Naive thymus-derived CD8-positive, alpha-beta T cell (primary cell): ENCODE measurements around the gene LMOD3. TPM values are rescaled to one million over a fixed set of nuclear protein-coding genes. Genes with fewer than 3 reads are reported as not detected.

Experiments
- ATAC-seq, 2 donors: fragments of 150-1000 bp; cut with Tn5 transposase in 1 of 2; sonication (Bioruptor Pico), chemical (Tn5 transposase) in 1 of 2; 1 replicate in 1 of 2; 2 replicates in 1 of 2; pipeline ENCODE4 v1.10.0; 2021; ENCODE audit warnings: mild to moderate bottlenecking in 2 of 2, moderate library complexity in 2 of 2
- POLR2A ChIA-PET: fragments of 350-600 bp; sonication (Branson Sonifier 250); formaldehyde crosslinking; loops from one replicate; lab custom pipeline; 2021; ENCODE audit warnings: antibody characterized with exemption; lab: Charles Lee
- DNase-seq, 10 donors: peaks; one replicate each; pipeline versions ENCODE4 v3.0.0 to v3.0.0-alpha.2; 2020 to 2022
- H3K27ac Mint-ChIP-seq, 10 donors: one replicate each; pipeline ENCODE4 v1.8.0; 2020 to 2022; ENCODE audit warnings: mild to moderate bottlenecking in 10 of 10, mixed read lengths in 10 of 10, moderate library complexity in 4 of 10, inconsistent platforms in 1 of 10
- H3K27me3 Mint-ChIP-seq, 5 donors: one replicate each; pipeline ENCODE4 v1.8.0; 2021 to 2022; ENCODE audit warnings: mixed read lengths in 5 of 5
- H3K36me3 Mint-ChIP-seq, 3 donors: one replicate each; pipeline ENCODE4 v1.8.0; 2020 to 2022; ENCODE audit warnings: mixed read lengths in 3 of 3, mild to moderate bottlenecking in 2 of 3, inconsistent platforms in 1 of 3
- H3K4me1 Mint-ChIP-seq, 4 donors: one replicate each; pipeline ENCODE4 v1.8.0; 2021 to 2022; ENCODE audit warnings: mixed read lengths in 4 of 4
- H3K4me3 Mint-ChIP-seq, 10 donors: one replicate each; pipeline ENCODE4 v1.8.0; 2020 to 2022; ENCODE audit warnings: mild to moderate bottlenecking in 10 of 10, mixed read lengths in 10 of 10, moderate library complexity in 6 of 10, inconsistent platforms in 1 of 10
- H3K9me3 Mint-ChIP-seq, 9 donors: one replicate each; pipeline ENCODE4 v1.8.0; 2020 to 2022; ENCODE audit warnings: mixed read lengths in 9 of 9, mild to moderate bottlenecking in 3 of 9, inconsistent platforms in 1 of 9, moderate library complexity in 1 of 9
- polyA plus RNA-seq, 3 donors: library from polyadenylated mRNA; unstranded; fragments of 300-500 nt; fragmentation: Illumina TruSeq; gene quantifications; one replicate each; pipeline ENCODE4 v1.2.3, GENCODE V29; 2021
- total RNA-seq, 8 experiments: library from RNA in 2 of 8; stranded (reverse) in 2 of 8; gene quantifications; one replicate each; pipeline ENCODE4 v1.2.3 and lab custom pipeline; 2021 to 2026

The LMOD3 gene
- total and polyA plus RNA-seq, 5 experiments from 2014 or later: 0.06 TPM; not detected in 4

DNA sequence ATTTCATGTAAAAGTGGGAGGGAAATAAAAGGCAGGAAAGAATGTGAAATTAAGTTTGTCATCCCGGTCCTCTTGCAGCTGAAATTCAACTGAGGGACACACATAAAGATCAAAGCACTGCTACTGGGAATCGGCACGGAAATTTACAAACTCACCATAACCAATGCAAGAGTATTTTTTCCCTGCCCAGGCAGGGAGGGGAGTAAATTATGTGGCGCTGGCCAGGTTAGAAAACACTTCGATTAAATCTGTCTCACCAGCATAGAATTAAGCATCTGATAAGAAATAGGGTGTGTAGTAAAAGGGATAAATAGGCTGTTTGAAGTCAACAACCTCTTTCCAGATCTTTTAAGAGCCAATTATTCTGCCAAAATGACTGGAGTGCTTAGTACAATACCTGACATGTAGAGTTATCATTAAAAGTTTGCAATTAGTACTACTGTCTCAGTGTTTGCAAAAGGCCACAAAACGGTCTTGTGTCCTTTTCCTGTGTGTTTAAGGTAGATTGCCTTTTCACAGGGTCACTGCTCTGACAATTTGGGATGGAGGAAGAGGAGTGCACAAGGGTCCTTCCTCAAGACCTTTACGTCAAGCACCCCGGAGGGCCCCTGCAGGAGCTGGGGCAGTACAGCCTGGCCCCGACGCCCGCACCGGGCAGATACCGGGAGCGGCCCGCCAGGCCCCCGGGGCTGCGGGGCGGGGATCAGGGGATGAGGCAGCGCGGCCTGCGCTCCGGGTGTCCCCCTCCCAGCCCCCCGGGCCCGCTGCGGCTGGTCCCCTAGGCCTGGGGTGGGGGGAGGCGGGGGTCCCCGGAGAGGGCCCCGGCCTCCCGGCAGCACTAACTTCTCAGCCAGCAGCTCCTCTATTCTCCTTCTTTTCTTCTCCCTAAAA, 42.9 kb downstream of the LMOD3 start:
- Mint-ChIP-seq H3K4me3 (peak overlapping the region; percentile 73 to 93 (median 84)), H3K27ac (peak overlapping the region; percentile 72 to 96 (median 88))
- peak; percentile 8 to 21 for ATAC-seq

GRCh38 chr3:69072928-69073327, 49.5 kb downstream of the LMOD3 start:
- peak overlapping the region in 2 of 10 donors; percentile 0 to 12 for H3K4me3 Mint-ChIP-seq
- no peak for DNase-seq
- H3K4me1 Mint-ChIP-seq: peaks cover 17 to 43% (median 35%) of the 10 kb centered on the region in 4 donors
- H3K36me3 Mint-ChIP-seq: peaks cover 4 to 64% (median 11%) of the 10 kb centered on the region in 3 donors
- POLR2A ChIA-PET: no interaction called here
- ATAC-seq: no peak
- no peaks in the 10 kb centered on the region for H3K9me3 Mint-ChIP-seq
- H3K27me3 Mint-ChIP-seq: no peaks in the 10 kb centered on the region
- H3K27ac Mint-ChIP-seq: peak overlapping the region in 8 of 10 donors; percentile 0 to 52 (median 12)

More for the DNA sequence above, 42.9 kb downstream of the LMOD3 start:
- Mint-ChIP-seq H3K36me3 (peaks cover 0 to 21% (median 0%) of the 10 kb centered on the region in 3 donors), H3K4me1 (peaks cover 24 to 75% (median 62%) of the 10 kb centered on the region in 4 donors), H3K9me3 (no peaks in the 10 kb centered on the region), H3K27me3 (no peaks in the 10 kb centered on the region)
- DNase-seq: peak in 4 of 10 donors; percentile 12 to 19 (median 16)
- POLR2A ChIA-PET: interaction anchor here (0.8 to 3.8 kb wide), 6 partner anchors 8 to 27 kb away, joined by 3 to 28 read pairs (median 5); partner anchors contain the start of gene TMF1

DNA sequence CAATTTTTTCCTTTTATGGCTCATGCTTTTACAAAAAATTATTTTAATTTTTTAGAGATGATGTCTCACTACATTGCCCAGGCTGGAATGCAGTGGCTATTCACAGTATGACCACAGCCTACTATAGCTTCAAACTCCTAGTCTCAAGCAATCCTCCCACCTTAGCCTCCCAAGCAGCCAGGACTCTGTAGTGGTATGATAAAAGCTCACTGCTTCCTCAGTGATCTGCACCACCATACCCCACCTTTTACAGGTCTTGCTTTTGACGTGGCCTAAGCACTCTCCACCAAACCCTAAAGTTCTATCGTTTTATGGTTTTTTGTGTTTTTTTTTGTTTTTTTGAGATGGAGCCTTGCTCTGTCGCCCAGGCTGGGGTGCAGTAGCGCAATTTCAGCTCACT, 56.3 kb downstream of the LMOD3 start:
- no peaks in the 10 kb centered on the region for H3K27me3 Mint-ChIP-seq
- POLR2A ChIA-PET: interaction anchor here (1.3 to 1.4 kb wide), 2 partner anchors 13 to 23 kb away, joined by 3 to 4 read pairs; no protein-coding TSS in a partner anchor
- H3K9me3 Mint-ChIP-seq: no peaks in the 10 kb centered on the region
- H3K27ac Mint-ChIP-seq: peak overlapping the region; percentile 62 to 94 (median 86)
- H3K36me3 Mint-ChIP-seq: peaks cover 3 to 41% (median 15%) of the 10 kb centered on the region in 3 donors
- DNase-seq (no peak), ATAC-seq (peak in 1 of 2 donors; percentile 52)
- peaks cover 17 to 42% (median 34%) of the 10 kb centered on the region in 4 donors for H3K4me1 Mint-ChIP-seq
- peak overlapping the region in 1 of 10 donors; percentile 46 for H3K4me3 Mint-ChIP-seq

- POLR2A ChIA-PET: interaction anchor here (0.6 to 2.0 kb wide), 7 partner anchors 13 to 160 kb away, joined by 3 to 10 read pairs (median 4); partner anchors contain the start of genes ARL6IP5, EOGT and TMF1
- peaks cover 13 to 35% (median 31%) of the 10 kb centered on the region in 4 donors for H3K4me1 Mint-ChIP-seq
These were observed 57.0 kb downstream of the LMOD3 start for GRCh38 chr3:69065318-69065964.

DNA sequence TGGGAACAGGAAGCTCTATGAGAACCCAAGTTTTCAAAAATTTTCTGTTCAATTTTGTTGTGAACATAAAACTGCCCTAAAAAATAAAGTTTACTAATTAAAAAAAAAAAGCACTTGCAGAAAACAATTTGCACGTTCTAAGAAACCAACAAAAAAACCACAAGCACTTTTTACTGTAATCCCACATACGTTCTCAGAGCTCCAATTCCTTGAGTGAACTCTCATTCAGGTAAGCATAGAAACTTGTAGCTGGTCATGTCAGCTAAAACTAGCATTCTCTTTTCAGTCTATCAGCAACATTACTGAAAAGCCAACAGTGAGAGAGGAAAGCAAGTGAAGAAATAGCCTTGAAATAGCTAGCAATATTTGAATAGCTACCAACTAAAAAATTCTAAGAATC, 58.8 kb downstream of the LMOD3 start:
- ATAC-seq: no peak
- peaks cover 3 to 51% (median 29%) of the 10 kb centered on the region in 3 donors for H3K36me3 Mint-ChIP-seq
- POLR2A ChIA-PET: interaction anchor here (0.7 to 1.6 kb wide), 4 partner anchors 11 to 50 kb away, joined by 3 to 8 read pairs (median 6); partner anchors contain the start of genes ARL6IP5 and TMF1
- peak overlapping the region in 6 of 10 donors; percentile 34 to 62 (median 54) for H3K4me3 Mint-ChIP-seq
- H3K27ac Mint-ChIP-seq: peak overlapping the region in 9 of 10 donors; percentile 28 to 87 (median 80)
- DNase-seq: peak in 2 of 10 donors; percentile 28 to 48
- H3K9me3 Mint-ChIP-seq: no peaks in the 10 kb centered on the region
- H3K4me1 Mint-ChIP-seq: peaks cover 22 to 50% (median 43%) of the 10 kb centered on the region in 4 donors
- no peaks in the 10 kb centered on the region for H3K27me3 Mint-ChIP-seq

More at GRCh38 chr3:69065318-69065964, 57.0 kb downstream of the LMOD3 start:
- ATAC-seq (peak; percentile 59 to 84), DNase-seq (peak in 2 of 10 donors; percentile 22 to 46)
- Mint-ChIP-seq H3K36me3 (peaks cover 3 to 41% (median 20%) of the 10 kb centered on the region in 3 donors), H3K27ac (peak overlapping the region; percentile 78 to 94 (median 87)), H3K9me3 (no peaks in the 10 kb centered on the region), H3K27me3 (no peaks in the 10 kb centered on the region), H3K4me3 (peak overlapping the region in 8 of 10 donors; percentile 43 to 59 (median 48))

DNA sequence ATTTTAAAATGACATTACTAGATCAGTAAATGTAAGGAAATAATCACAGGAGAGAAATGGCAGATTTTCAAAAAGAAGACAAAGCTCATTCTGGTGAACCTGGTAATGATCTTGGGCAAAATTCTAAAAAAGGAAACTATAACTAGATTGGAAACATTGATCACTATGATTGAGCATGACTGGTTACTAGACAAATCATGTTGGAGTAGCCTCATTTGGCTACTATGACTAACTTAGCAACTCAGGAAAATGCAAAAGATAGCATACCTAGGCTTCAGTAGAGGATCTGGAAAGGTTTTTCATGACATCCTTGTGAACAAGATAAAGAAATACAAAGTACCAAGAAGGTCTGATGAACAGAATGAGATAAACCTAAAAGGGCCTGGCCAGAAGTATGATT, 62.7 kb downstream of the LMOD3 start:
- Mint-ChIP-seq H3K27ac (peak overlapping the region; percentile 80 to 97 (median 91)), H3K27me3 (no peaks in the 10 kb centered on the region), H3K4me1 (peaks cover 17 to 51% (median 36%) of the 10 kb centered on the region in 4 donors), H3K4me3 (peak overlapping the region in 2 of 10 donors; percentile 1 to 14), H3K9me3 (no peaks in the 10 kb centered on the region), H3K36me3 (peaks cover 8 to 55% (median 32%) of the 10 kb centered on the region in 3 donors)
- POLR2A ChIA-PET: interaction anchor here (1.8 to 2.4 kb wide), 4 partner anchors 10 to 32 kb away, joined by 5 to 13 read pairs (median 7); partner anchors contain the start of genes ARL6IP5 and UBA3
- DNase-seq: no peak
- no peak for ATAC-seq

GRCh38 chr3:69058947-69059224, 63.5 kb downstream of the LMOD3 start:
- ATAC-seq (no peak), DNase-seq (no peak)
- no peaks in the 10 kb centered on the region for H3K9me3 Mint-ChIP-seq
- peaks cover 8 to 55% (median 32%) of the 10 kb centered on the region in 3 donors for H3K36me3 Mint-ChIP-seq
- peak overlapping the region; percentile 80 to 97 (median 91) for H3K27ac Mint-ChIP-seq
- H3K4me1 Mint-ChIP-seq: peaks cover 14 to 43% (median 29%) of the 10 kb centered on the region in 4 donors
- peak overlapping the region in 8 of 10 donors; percentile 6 to 72 (median 58) for H3K4me3 Mint-ChIP-seq
- H3K27me3 Mint-ChIP-seq: no peaks in the 10 kb centered on the region
- POLR2A ChIA-PET: interaction anchor here (1.2 to 2.4 kb wide), 6 partner anchors 21 to 62 kb away, joined by 3 to 13 read pairs (median 7); partner anchors contain the start of genes ARL6IP5 and UBA3

- POLR2A ChIA-PET: interaction anchor here (0.8 to 2.4 kb wide), 7 partner anchors 21 to 63 kb away, joined by 3 to 13 read pairs (median 7); partner anchors contain the start of genes ARL6IP5 and UBA3
- DNase-seq (peak in 3 of 10 donors; percentile 49 to 59 (median 56)), ATAC-seq (peak; percentile 96 to 98)
- H3K27me3 Mint-ChIP-seq: no peaks in the 10 kb centered on the region
- peak overlapping the region; percentile 80 to 97 (median 92) for H3K27ac Mint-ChIP-seq
- H3K36me3 Mint-ChIP-seq: peaks cover 8 to 53% (median 32%) of the 10 kb centered on the region in 3 donors
- peaks cover 12 to 38% (median 24%) of the 10 kb centered on the region in 4 donors for H3K4me1 Mint-ChIP-seq
- H3K9me3 Mint-ChIP-seq: no peaks in the 10 kb centered on the region
- peak overlapping the region in 9 of 10 donors; percentile 13 to 72 (median 61) for H3K4me3 Mint-ChIP-seq
These were observed 64.0 kb downstream of the LMOD3 start for GRCh38 chr3:69058180-69058946.

Other genes with a start within 250 kb of the LMOD3 start
- not detected for gene TAFA4, start 190.0 kb downstream of the LMOD3 start, total RNA-seq
- not detected for gene TAFA4, start 190.0 kb downstream of the LMOD3 start, polyA plus RNA-seq
- gene EOGT, start 108.9 kb downstream of the LMOD3 start, total RNA-seq: 10 to 100 TPM; 14.4 to 17.4 TPM
- 1 to 10 TPM; 5.0 to 5.7 (median 5.6) TPM for gene EOGT, start 108.9 kb downstream of the LMOD3 start, polyA plus RNA-seq
- gene TMF1, start 70.3 kb downstream of the LMOD3 start, total RNA-seq: 10 to 100 TPM; 38.5 to 43.7 TPM
- 10 to 100 TPM; 28.0 to 34.7 (median 34.6) TPM for gene TMF1, start 70.3 kb downstream of the LMOD3 start, polyA plus RNA-seq
- 10 to 100 TPM; 71.8 to 80.1 TPM for gene UBA3, start 42.2 kb downstream of the LMOD3 start, total RNA-seq
- 10 to 100 TPM; 35.1 to 49.1 (median 45.5) TPM for gene UBA3, start 42.2 kb downstream of the LMOD3 start, polyA plus RNA-seq
- gene ARL6IP5, start 37.7 kb downstream of the LMOD3 start, total RNA-seq: 100 to 1,000 TPM; 109 to 111 TPM
- gene ARL6IP5, start 37.7 kb downstream of the LMOD3 start, polyA plus RNA-seq: 100 to 1,000 TPM; 315 to 450 (median 375) TPM